T-cell (primary cell): Measurements from ENCODE around the gene TSPYL2. TPM values are rescaled to one million over a fixed set of nuclear protein-coding genes. Genes with fewer than 3 reads are reported as not detected.
A peak's percentile ranks its signal among the peaks of the same experiment; 100 is the strongest.

ENCODE experiments used
- ATAC-seq, 4 experiments: fragments of 200-7000 bp in 3 of 4; fragments of 150-1000 bp in 1 of 4; cut with Tn5 transposase; replicated peaks in 1 of 4; 1 replicate in 3 of 4; 2 replicates in 1 of 4; pipeline ENCODE4 v1.10.0; 2021; ENCODE audit warnings: moderate library complexity in 3 of 4, mild to moderate bottlenecking in 2 of 4, moderate number of reproducible peaks in 1 of 4
- CTCF ChIA-PET, 2 donors: fragments of 300-600 bp; sonication (Branson Sonifier 250); formaldehyde crosslinking; loops; one replicate each; lab custom pipeline; 2022; ENCODE audit warnings: antibody characterized with exemption in 2 of 2; lab: Charles Lee
- POLR2A ChIA-PET, 2 donors: fragments of 300-600 bp; sonication (Branson Sonifier 250); formaldehyde crosslinking; loops; one replicate each; lab custom pipeline; 2022; ENCODE audit warnings: antibody characterized with exemption in 2 of 2; lab: Charles Lee
- DNase-seq, 35 experiments: peaks; one replicate each; pipeline versions ENCODE4 v3.0.0 to v3.0.0-alpha.2; 2013 to 2023
- H3K27ac ChIP-seq: one replicate; pipeline ENCODE4 v1.5.1; 2013; ENCODE audit warnings: low read length
- H3K27me3 ChIP-seq, 2 experiments: replicated peaks in 1 of 2; 1 replicate in 1 of 2; 2 replicates in 1 of 2; pipeline versions ENCODE4 v1.6.1 to v1.7.0; 2013; ENCODE audit warnings: low read length in 1 of 2, mixed read lengths in 1 of 2; ENCODE audit not compliant: control insufficient read depth in 2 of 2, insufficient read depth in 2 of 2; ENCODE audit errors: extremely low read depth in 1 of 2
- H3K36me3 ChIP-seq, 2 donors: 1 replicate in 1 of 2; 2 replicates in 1 of 2; pipeline versions ENCODE4 v1.6.1 to v1.7.0; 2013; ENCODE audit warnings: low read length in 1 of 2; ENCODE audit not compliant: control insufficient read depth in 2 of 2, insufficient read depth in 1 of 2; ENCODE audit errors: extremely low read depth in 1 of 2
- H3K4me1 ChIP-seq, 2 experiments: 1 replicate in 1 of 2; 2 replicates in 1 of 2; pipeline versions ENCODE4 v1.6.1 to v1.7.0; 2013; ENCODE audit warnings: low read length in 2 of 2, mixed read lengths in 1 of 2; ENCODE audit not compliant: insufficient read depth in 2 of 2, control insufficient read depth in 1 of 2; ENCODE audit errors: extremely low read depth in 1 of 2
- H3K4me3 ChIP-seq, 2 donors: 1 replicate in 1 of 2; 2 replicates in 1 of 2; pipeline versions ENCODE4 v1.5.1 to v1.7.0; 2013; ENCODE audit warnings: mild to moderate bottlenecking in 2 of 2, low read length in 1 of 2, moderate library complexity in 1 of 2; ENCODE audit not compliant: control insufficient read depth in 1 of 2; ENCODE audit errors: extremely low read depth in 1 of 2
- H3K9me3 ChIP-seq: 2 replicates; pipeline ENCODE4 v1.7.0; 2013
- H3K27ac Mint-ChIP-seq, 2 donors: one replicate each; pipeline ENCODE4 v1.8.0; 2020 to 2021; ENCODE audit warnings: mild to moderate bottlenecking in 2 of 2, mixed read lengths in 2 of 2
- H3K27me3 Mint-ChIP-seq, 2 donors: one replicate each; pipeline ENCODE4 v1.8.0; 2021 to 2022; ENCODE audit warnings: mixed read lengths in 2 of 2
- H3K36me3 Mint-ChIP-seq: one replicate; pipeline ENCODE4 v1.8.0; 2021; ENCODE audit warnings: mixed read lengths
- H3K4me1 Mint-ChIP-seq, 3 donors: one replicate each; pipeline ENCODE4 v1.8.0; 2020 to 2022; ENCODE audit warnings: mixed read lengths in 3 of 3, mild to moderate bottlenecking in 1 of 3
- H3K4me3 Mint-ChIP-seq, 3 donors: one replicate each; pipeline ENCODE4 v1.8.0; 2020 to 2022; ENCODE audit warnings: mild to moderate bottlenecking in 3 of 3, mixed read lengths in 3 of 3, moderate library complexity in 3 of 3
- H3K9me3 Mint-ChIP-seq, 3 donors: one replicate each; pipeline ENCODE4 v1.8.0; 2020 to 2022; ENCODE audit warnings: mixed read lengths in 3 of 3
- WGBS: methylation state at CpG from one replicate; pipeline ENCODE4 v1.1.5; 2013; ENCODE audit warnings: missing lambda C conversion rate; ENCODE audit not compliant: insufficient coverage; 5-methylcytosine and 5-hydroxymethylcytosine counted together
- total RNA-seq, 35 experiments: library from RNA in 6 of 35; stranded (reverse) in 6 of 35; fragments of 120-200 nt in 1 of 35; gene quantifications; one replicate each; pipeline versions ENCODE4 v1.2.1 to v1.2.4 and lab custom pipeline; 2013 to 2026

The TSPYL2 gene
- total RNA-seq, 5 donors from 2014 or later (not counting 1 experiment from before 2014, with no cell fraction given) = 126 to 253 (median 141) TPM

DNA sequence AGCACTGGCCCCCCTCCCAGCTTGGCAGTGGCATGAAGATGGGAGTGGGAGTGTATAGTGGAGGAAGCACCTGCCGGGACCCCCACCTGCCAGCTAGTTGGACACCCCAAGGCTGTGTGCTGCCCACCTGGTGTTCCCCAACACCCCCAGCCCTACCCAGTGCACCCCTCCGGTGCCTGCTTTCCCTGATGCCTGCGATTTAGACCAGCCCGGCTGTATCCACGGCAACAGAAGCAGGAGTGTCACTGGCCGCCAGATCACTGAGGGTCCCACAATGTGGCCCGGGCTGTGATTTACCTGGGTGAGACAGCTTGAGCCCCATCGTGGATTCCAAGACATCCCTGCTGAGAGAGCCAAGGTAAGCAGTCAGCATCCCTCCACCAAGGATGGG, 33.0 kb upstream of the TSPYL2 start:
- Mint-ChIP-seq H3K4me1 (peaks cover 0 to 3% (median 0%) of the 10 kb centered on the region in 3 donors), H3K36me3 (no peaks in the 10 kb centered on the region), H3K4me3 (no peak overlapping the region), H3K9me3 (no peaks in the 10 kb centered on the region), H3K27me3 (peaks cover 7 to 16% of the 10 kb centered on the region in 2 donors), H3K27ac (no peak overlapping the region)
- no peaks in the 10 kb centered on the region for H3K9me3 ChIP-seq
- WGBS = 62% methylated on average over 5 of the region's 8 CpGs
- DNase-seq (no peak), ATAC-seq (no peak)
- peaks cover 0 to 22% of the 10 kb centered on the region in 2 experiments for H3K27me3 ChIP-seq
- no peaks in the 10 kb centered on the region for H3K36me3 ChIP-seq
- H3K4me3 ChIP-seq = no peak overlapping the region
- POLR2A ChIA-PET = no interaction called here
- peaks cover 0 to 11% of the 10 kb centered on the region in 2 experiments for H3K4me1 ChIP-seq
- CTCF ChIA-PET = no interaction called here
- no peak overlapping the region for H3K27ac ChIP-seq

DNA sequence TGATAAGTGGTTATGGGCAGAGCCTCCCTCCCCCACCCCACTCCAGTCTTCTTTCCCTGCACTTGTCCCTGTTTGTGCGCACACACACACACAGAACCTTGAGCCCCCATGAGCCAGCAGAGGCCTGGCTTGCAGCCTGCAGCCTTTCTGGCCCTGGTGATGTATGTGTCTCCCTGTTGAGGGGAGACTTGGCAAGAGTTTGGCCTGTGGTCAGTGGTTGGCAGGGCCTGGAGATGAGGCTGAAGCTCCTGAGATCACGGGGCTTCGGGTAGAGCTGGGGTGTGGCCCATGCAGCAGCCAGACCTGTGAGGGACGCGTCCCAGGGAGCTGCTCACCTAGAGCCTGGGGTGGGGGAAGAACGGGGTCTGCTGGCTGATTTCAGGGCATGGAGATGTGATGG, 31.3 kb upstream of the TSPYL2 start:
- no peak overlapping the region for H3K27ac ChIP-seq
- H3K36me3 ChIP-seq = no peaks in the 10 kb centered on the region
- CTCF ChIA-PET = no interaction called here
- no peak for ATAC-seq
- peaks cover 0 to 3% (median 0%) of the 10 kb centered on the region in 3 donors for H3K4me1 Mint-ChIP-seq
- H3K4me3 ChIP-seq = no peak overlapping the region
- peaks cover 0 to 15% of the 10 kb centered on the region in 2 experiments for H3K4me1 ChIP-seq
- POLR2A ChIA-PET = no interaction called here
- no peaks in the 10 kb centered on the region for H3K9me3 Mint-ChIP-seq
- no peak overlapping the region for H3K4me3 Mint-ChIP-seq
- no peaks in the 10 kb centered on the region for H3K9me3 ChIP-seq
- peaks cover 0 to 22% of the 10 kb centered on the region in 2 experiments for H3K27me3 ChIP-seq
- no peak overlapping the region for H3K27ac Mint-ChIP-seq
- WGBS = 85% methylated on average over 4 of the region's 6 CpGs
- no peak for DNase-seq
- H3K36me3 Mint-ChIP-seq = no peaks in the 10 kb centered on the region
- peaks cover 3 to 16% of the 10 kb centered on the region in 2 donors for H3K27me3 Mint-ChIP-seq

DNA sequence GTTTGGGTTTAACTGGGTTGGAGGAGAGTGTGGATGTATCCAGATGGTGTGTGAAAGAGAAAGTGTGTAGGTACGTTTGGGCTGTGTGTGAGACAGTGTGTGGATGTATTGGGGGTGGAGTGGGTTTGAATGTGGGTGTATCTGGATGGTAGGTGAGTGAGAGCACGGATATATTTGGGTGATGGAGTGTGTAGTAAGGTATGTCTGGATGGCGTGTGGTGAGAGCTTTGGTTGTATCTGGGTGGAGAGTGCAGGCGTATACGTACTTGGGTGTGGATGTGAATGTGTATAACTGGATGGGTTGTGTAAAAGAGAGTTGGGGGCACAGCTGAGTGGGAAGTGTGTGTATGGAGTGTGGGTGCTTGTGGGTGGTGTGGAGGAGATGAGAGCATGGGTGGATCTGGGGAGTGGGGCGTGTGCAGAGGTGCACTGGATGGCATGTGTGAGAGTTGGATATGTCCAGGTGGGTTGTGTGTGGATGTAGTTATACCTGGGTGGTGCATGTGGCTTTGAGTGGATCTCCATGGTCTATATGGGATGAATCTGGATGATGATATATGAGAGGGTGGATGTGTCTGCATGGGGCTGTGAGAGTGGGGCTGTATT, 26.8 kb upstream of the TSPYL2 start:
- H3K4me3 Mint-ChIP-seq = no peak overlapping the region
- DNase-seq (no peak), ATAC-seq (no peak)
- no peaks in the 10 kb centered on the region for H3K9me3 ChIP-seq
- H3K4me1 ChIP-seq = peaks cover 0 to 10% of the 10 kb centered on the region in 2 experiments
- no peak overlapping the region for H3K4me3 ChIP-seq
- 89% methylated on average over 5 of the region's 6 CpGs for WGBS
- H3K27ac Mint-ChIP-seq = no peak overlapping the region
- H3K27me3 ChIP-seq = peaks cover 0 to 7% of the 10 kb centered on the region in 2 experiments
- no peaks in the 10 kb centered on the region for H3K36me3 ChIP-seq
- H3K36me3 Mint-ChIP-seq = no peaks in the 10 kb centered on the region
- no peak overlapping the region for H3K27ac ChIP-seq
- H3K9me3 Mint-ChIP-seq = no peaks in the 10 kb centered on the region
- POLR2A ChIA-PET = no interaction called here
- CTCF ChIA-PET = no interaction called here
- no peaks in the 10 kb centered on the region for H3K4me1 Mint-ChIP-seq
- H3K27me3 Mint-ChIP-seq = peaks cover 0 to 2% of the 10 kb centered on the region in 2 donors

DNA sequence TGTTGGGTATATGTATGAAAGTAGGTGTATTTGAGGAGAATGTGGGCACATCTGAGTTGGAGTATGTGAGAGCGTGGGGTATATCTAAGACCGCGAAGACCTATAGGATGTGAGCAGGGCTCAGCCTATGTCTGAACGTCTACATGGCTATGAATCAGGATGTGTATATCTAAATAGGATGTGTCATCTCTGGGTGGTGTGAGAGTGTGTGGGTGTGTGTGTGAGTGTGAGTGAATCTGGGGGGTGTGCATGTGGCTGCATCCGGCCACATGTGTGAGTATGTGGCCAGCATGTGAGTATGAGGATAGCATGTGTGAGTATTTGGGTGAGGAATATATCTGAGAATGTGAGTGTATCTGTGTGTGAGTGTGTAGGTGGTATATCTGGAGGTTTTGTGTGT, 25.9 kb upstream of the TSPYL2 start:
- H3K9me3 ChIP-seq = no peaks in the 10 kb centered on the region
- H3K27ac ChIP-seq = no peak overlapping the region
- H3K27ac Mint-ChIP-seq = no peak overlapping the region
- ChIA-PET CTCF (no interaction called here), POLR2A (no interaction called here)
- no peaks in the 10 kb centered on the region for H3K27me3 Mint-ChIP-seq
- no peaks in the 10 kb centered on the region for H3K36me3 Mint-ChIP-seq
- no peak overlapping the region for H3K4me3 Mint-ChIP-seq
- 66% methylated on average over 5 of the region's 5 CpGs for WGBS
- no peaks in the 10 kb centered on the region for H3K36me3 ChIP-seq
- H3K27me3 ChIP-seq = no peaks in the 10 kb centered on the region
- H3K4me1 Mint-ChIP-seq = no peaks in the 10 kb centered on the region
- H3K9me3 Mint-ChIP-seq = no peaks in the 10 kb centered on the region
- DNase-seq (no peak), ATAC-seq (no peak)
- H3K4me1 ChIP-seq = peaks cover 0 to 10% of the 10 kb centered on the region in 2 experiments
- H3K4me3 ChIP-seq = no peak overlapping the region

DNA sequence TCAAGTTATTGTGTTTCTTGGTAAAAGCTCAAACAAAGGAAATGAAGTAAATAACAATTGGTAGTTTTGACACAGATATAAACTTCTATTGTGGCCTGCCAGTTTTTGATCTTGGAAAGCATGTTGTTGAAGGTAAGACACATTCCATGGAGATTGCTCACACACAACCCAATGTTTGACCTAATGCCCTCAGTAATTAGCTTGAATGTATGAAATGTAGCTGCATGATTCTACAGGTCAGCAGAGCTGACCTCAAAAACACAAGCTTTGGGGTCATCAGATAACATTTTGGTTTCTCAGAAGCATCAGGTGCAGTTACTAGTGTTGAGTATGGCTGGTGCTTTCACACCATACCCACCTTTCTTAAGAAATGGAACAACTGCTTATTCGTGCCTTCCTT, 17.1 kb upstream of the TSPYL2 start:
- Mint-ChIP-seq H3K9me3 (no peaks in the 10 kb centered on the region), H3K27me3 (peaks cover 0 to 7% of the 10 kb centered on the region in 2 donors), H3K4me1 (no peaks in the 10 kb centered on the region), H3K27ac (no peak overlapping the region), H3K36me3 (no peaks in the 10 kb centered on the region), H3K4me3 (no peak overlapping the region)
- no peaks in the 10 kb centered on the region for H3K9me3 ChIP-seq
- DNase-seq (no peak), ATAC-seq (no peak)
- CTCF ChIA-PET = no interaction called here
- POLR2A ChIA-PET = no interaction called here
- no peaks in the 10 kb centered on the region for H3K4me1 ChIP-seq
- H3K27me3 ChIP-seq = no peaks in the 10 kb centered on the region
- no CpG with 5 or more reads among the region's 1 CpG for WGBS
- H3K36me3 ChIP-seq = no peaks in the 10 kb centered on the region
- no peak overlapping the region for H3K27ac ChIP-seq
- H3K4me3 ChIP-seq = no peak overlapping the region

DNA sequence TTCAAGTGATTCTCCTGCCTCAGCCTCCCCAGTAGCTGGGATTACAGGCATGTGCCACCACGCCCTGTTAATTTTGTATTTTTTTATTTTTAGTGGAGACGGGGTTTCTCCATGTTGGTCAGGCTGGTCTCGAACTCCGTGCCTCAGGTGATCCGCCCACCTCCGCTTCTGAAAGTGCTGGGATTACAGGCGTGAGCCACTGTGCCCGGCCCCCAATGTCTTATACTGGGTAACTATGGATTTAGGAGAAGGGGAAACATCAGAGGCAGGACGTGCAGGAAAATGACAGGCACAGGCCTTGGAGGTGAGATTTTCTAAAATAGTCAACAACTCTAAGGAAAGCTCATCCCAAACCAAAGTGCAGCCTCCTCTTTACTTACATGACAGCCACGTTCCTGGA, 11.1 kb upstream of the TSPYL2 start:
- H3K27me3 ChIP-seq = no peaks in the 10 kb centered on the region
- H3K36me3 Mint-ChIP-seq = no peaks in the 10 kb centered on the region
- H3K36me3 ChIP-seq = no peaks in the 10 kb centered on the region
- no peak overlapping the region for H3K27ac ChIP-seq
- WGBS = 65% methylated on average over 5 of the region's 10 CpGs
- peak overlapping the region in 1 of 3 donors; percentile 71 for H3K4me3 Mint-ChIP-seq
- POLR2A ChIA-PET = no interaction called here
- no peaks in the 10 kb centered on the region for H3K9me3 ChIP-seq
- H3K27ac Mint-ChIP-seq = no peak overlapping the region
- peaks cover 16 to 20% (median 18%) of the 10 kb centered on the region in 3 donors for H3K4me1 Mint-ChIP-seq
- H3K4me3 ChIP-seq = no peak overlapping the region
- CTCF ChIA-PET = interaction anchor here in 1 of 2 donors (0.7 to 1.0 kb wide), 2 partner anchors 213 to 364 kb away, joined by 3 to 4 read pairs; no protein-coding TSS in a partner anchor
- H3K27me3 Mint-ChIP-seq = peaks cover 0 to 3% of the 10 kb centered on the region in 2 donors
- no peak for DNase-seq
- ATAC-seq = no peak
- H3K4me1 ChIP-seq = peaks cover 0 to 9% of the 10 kb centered on the region in 2 experiments
- no peaks in the 10 kb centered on the region for H3K9me3 Mint-ChIP-seq
